IPS DF 4.7 (cell line): ENCODE results near the gene SYNGR3.
"Not testable (repeated sequence)": the region's sequence is repeated elsewhere in the genome, so short reads cannot be mapped to it uniquely, and the experiment has no call there.

Source experiments
- DNase-seq: peaks from one replicate; pipeline ENCODE4 v3.0.0-alpha.2; 2013; ENCODE audit warnings: low spot score; ENCODE audit errors: extremely low read depth

The SYNGR3 gene, protein sequence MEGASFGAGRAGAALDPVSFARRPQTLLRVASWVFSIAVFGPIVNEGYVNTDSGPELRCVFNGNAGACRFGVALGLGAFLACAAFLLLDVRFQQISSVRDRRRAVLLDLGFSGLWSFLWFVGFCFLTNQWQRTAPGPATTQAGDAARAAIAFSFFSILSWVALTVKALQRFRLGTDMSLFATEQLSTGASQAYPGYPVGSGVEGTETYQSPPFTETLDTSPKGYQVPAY

DNA sequence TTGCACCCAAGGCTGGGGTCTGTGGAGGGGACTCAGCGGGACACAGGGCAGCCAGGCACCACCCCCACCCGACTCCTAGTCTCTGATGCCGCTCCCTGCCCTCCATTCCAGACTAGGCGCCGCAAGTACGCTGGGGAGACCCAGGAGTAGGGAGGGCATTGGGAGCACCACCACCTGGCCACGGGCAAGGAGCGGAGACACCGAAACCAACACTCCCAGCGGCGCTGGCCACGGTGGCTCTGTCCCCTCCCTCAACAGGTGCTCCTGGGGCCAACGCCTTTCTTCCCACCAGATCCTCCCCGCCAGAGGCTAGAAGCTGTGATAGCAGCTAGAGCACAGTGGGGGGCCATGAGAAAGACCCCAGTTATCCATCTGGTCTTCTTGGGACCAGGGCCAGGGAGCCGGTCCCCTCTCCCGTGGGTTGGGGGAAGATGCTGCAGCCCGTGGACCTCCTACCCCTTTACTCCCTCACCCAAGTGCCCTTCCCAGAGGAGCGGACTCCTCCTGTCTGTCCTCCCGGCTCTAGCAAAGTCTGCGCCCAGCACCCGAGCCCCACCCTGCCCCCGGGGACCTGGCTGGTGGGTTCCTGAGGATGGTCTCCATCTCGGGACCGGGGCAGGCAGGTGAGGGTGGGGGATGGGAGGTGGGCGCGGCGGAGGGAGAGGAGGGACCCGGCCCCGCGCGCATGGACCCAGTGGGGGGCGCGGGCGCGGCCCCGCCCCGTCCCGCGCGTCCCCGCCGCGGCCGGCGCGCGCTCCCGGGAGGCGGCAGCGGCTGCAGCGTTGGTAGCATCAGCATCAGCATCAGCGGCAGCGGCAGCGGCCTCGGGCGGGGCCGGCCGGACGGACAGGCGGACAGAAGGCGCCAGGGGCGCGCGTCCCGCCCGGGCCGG is at the start of gene SYNGR3:
TSS of gene SYNGR3 (plus strand) at position 762 of the 892 bp plus-strand sequence. CDS start 133 bp downstream, outside the sequence.
- no peak for DNase-seq

DNA sequence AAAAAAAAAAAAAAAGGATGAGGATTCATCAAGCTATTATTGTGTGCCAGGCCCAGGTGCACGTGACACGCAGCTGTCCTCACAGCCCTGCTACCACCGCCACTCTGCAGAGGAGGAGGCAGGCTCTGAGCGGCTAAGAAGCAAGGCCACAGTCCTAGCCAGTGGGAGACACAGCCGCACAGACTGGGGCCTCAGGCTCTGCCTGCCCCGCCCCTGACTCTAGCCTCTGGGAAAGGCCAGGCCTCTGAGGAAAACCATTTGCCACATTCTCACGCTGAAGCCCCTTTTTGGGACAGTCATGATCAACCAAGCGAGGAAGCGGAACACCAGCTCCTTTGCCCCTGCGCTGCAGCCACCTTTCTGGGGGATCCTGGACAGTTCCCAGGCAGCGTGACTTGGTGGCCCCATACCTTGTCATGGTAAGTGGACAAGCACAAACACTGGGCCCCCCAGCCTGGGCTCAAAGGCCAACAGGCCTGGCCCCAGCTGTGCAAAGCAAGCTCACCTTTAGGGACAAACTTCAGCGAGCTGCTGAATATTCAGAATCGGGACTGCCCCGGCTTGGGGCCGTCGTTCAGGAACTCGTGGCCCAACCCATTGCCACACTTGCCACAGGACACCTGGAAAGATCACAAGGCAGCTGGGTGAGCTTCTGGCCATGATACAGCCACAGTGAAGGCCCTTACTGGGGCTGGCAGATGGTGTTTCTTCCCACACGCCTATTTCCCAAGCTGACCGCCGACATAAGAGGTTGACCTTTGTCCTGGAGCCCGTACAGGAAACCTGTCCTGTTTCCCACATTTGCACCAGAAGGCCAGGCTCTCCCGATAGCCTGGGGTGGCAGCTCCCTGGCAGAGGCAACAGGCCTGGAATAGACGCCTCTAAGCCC is 49.3 kb upstream of the SYNGR3 start:
- DNase-seq, result no peak

DNA sequence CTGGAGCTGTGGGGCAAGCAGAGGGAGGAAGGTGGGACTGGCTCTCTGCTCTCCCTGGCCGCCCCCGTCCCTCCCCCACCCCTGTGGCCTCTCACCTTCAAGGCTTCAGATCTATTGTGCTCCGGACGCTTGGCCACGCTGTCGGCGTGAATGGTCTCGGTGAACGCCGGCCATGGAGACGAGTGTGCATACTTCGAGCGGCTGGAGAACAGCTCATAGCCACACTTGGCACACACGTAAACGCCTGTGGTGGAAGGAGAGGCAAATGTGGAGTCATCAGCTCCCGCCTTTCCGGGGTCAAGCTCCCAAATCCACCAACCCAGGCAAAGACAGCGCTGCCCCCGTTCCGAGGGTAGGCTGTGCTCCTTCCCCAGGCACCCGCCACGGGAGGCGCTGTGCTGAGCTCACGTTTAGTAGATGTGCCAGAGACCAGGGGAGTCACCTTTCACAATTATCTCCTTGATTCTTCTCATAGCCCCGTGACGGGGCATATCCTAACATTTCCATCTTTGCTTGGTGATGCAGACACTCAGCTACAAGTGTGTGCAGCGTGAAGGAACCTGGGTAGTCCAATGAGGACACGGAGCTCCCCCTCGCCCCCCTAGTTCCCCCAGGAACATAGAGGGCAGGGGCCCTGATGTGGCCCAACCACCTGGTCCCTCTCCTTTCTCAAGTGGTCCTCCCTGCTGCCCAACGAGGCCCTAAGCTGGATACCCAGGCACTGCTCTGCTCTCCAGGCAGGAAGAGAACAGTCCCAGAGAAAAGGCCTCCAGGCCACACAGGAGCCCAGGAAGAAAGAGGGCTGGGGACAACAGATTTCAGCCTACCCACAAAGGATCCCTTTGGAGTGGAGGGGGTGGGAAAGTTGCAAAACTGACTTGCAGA is 48.4 kb upstream of the SYNGR3 start:
- DNase-seq, result no peak

DNA sequence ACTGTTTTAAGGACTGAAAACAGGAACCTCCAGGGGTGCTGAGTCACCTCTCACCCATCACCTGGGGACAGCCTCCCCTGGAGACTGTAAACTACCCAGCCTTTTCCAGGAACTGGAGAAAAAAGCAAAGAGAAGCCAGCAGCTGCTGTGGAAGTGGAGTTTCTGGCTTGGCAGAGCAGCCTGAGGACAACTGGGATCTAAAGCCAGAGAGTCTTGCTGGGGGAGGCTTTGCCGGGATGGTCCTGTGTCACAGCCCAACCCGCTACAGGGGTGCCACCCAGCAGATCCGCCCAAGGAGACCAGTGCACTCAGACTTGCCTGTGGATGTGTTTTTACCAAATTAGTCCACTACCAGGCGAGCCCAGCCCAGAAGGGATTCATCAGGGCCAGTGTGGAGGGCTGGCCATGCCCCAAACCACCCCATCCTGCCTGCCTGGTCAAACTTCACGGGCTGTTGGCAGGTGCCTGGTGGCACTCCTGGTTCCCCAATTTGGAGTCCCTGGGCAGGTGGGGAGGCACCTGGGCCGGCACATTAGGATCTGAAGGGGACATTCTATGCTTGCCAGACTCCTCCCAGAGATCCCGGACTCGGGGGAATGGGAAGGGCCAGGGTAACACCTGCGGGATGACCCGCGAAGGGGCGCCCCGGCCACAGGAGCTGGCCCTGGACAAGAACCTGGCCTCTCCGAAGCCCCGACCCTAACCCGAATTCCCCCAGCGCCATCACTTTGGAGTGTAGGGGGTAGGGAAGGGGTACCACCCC is 47.5 kb upstream of the SYNGR3 start:
- no peak for DNase-seq

DNA sequence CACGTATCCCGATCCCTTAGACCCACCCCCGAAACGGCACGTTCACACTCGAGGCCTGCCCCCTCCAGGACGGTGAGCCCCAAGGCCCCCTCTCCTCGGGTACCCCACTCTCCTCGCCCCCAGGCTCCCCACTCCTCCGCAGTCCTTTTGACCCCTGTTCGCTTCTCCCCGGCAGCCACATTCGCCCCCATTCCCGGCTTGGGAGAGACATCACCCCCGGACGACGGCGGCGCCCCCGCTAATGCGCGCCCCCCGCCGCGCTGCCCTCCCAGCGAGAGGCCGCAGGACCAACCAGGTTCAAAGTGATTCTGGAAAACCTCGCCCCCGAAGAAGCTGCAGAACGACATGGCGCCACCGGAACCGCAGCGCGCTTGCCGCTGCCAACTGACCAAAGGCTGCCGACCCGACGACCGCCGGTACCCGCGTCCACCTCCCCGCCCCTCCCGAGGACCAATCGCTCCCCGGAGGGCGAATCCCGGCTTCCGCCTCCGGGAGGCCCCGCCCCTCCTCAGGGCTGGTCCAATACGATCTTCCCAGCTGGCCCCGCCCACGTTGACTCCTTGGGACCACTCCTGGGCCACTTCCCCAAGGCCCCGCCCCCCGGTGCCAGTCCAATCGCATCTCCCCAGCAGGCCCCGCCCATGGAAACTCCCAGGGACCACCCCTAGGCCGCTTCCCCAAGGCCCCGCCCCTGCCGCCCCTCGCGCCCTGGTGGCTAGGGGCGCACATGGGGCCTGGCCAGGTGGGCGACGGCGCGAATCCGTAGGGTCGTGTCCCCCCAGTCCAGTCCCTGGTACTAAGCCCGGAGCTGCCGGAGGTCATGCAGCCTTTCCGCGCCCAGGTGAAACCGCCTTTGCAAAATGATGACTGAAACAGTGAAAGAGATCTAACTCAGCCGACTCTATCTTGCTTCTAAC is 46.7 kb upstream of the SYNGR3 start, which contains the start of gene MSRB1:
TSS of gene MSRB1 (minus strand) at position 390 of the 917 bp plus-strand sequence. CDS start at position 347, 43 bp downstream.
- no peak for DNase-seq

DNA sequence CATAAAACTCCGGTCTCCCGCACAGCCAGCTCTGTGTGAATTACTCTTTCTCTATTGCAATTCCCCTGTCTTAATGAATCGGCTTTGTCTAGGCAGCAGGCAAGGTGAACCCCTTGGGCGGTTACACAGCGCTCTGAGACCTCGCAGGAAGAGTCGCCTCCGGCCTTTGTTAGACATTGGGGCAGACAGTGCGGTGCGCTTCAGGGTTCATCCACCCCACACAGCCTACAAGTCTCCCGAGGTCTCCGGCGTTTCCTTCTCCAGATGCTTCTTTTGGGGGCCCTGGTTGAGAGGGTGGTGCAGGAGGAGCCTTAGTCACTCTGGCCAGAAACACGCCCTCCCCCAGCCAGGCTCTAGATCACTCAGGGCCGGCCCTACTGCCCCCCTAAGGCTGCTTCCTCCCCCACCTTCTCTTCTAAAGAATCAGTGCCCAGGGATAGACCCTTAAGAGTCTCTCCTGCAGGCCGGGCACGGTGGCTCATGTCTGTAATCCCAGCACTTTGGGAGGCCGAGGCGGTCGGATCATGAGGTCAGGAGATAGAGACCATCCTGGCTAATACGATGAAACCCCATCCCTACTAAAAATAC is 45.1 kb upstream of the SYNGR3 start:
- DNase-seq, result no peak

DNA sequence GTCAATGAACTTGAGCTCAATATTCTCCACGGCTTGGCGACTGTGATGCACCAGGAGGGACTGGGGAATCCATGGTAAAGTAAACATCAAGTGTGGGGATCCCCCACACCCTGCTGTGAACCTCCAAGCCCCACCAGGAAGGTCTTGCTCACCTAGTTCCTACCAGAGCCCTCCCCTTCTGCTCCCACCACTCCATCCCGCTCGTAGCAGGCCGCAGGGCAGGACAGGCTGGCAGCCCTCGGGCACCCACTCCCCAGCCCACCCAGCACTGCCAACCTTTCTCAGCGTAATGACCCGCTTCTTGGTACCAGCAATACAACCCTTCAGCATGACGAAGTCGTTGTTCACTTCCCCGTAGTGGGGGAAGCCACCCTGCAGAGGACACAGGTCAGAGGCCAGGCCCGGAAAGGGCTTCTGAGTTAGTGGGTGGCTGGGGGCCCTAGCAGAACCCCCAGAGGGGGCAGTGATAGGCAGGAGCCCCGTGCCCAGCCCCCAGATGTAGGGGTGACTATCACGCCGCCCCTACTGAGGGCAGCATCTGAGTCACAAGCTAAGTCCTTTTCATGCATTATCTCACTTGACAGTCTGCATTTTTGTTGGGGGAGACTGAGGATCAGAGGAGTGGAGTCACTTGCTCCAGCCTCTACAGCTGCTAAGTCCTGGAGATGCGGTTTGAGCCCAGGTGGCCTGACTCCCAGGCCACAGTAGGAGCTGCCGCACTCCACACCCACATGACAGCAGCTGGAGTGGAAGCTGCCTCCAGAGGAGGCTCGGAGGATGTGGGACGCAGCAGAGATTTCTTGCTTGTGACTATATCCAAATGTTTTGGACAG is 44.0 kb upstream of the SYNGR3 start:
- DNase-seq, result no peak

DNA sequence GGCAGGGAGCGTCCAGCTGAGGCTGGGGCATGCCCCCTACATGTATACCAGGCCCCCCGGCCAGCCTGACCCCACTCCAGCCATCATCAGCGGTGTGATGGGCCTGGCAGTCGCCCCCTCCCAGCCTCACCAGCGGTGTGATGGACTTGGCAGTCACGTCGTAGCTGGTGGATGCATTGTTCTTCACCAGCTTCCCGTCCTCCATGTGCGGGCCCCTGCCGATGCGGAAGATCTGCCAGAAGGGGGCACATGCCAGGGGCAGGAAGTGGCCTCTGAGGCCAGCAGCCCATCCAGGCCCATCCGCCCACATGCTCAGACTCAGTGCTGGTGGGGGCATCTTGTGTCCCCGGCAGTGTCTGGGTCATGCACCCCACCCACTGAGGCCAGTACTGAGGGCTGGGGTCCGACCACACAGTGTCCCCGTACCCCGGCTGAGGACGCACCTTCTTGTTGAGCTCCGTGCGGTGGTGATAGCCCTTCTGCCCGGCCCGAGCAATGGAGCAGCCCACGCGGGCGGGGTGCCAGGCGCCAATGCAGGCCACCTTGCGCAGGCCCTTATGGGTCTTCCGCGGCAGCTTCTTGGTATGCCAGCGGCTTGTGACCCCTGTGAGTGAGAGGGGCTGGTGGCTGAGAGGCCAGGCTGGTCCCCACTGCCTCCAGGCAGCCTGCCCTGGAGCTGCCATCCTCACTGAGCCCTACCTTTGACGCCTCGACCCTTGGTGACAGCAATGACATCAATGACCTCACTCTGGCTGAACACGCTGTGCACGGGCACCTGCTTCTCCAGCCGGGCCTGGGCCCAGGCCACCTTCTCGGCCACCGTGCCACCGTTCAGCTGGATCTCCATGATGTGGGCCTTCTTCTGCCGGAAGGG is 43.0 kb upstream of the SYNGR3 start:
- no peak for DNase-seq

DNA sequence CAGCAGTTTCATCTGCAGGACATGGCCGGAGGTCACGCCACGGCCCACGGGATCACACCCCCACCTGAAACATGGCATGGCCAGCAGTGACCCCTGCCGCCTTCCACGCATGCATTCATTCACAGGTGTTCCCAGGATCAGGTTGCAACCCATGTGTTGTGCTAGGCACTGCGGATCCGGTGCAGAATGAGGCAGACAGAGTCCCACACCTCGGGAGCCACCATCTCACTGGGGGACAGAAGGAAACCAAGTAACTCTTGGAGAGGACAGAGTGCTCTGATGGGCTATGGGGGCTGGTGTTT is 42.5 kb upstream of the SYNGR3 start:
- DNase-seq, result no peak

DNA sequence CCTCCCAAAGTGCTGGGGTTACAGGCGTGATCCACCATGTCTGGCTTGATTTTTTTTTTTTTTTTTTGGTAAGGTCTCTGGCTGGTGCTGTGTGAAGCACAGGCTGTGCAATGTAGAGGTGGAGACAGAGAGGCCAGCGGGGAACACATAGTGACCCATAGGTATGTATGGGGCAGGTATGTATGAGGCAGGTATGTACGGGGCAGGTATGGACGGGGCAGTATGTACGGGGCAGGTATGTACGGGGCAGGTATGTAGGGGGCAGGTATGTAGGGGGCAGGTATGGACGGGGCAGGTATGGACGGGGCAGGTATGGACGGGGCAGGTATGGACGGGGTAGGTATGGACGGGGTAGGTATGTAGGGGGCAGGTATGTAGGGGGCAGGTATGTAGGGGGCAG is 40.3 kb upstream of the SYNGR3 start:
- no peak for DNase-seq

DNA sequence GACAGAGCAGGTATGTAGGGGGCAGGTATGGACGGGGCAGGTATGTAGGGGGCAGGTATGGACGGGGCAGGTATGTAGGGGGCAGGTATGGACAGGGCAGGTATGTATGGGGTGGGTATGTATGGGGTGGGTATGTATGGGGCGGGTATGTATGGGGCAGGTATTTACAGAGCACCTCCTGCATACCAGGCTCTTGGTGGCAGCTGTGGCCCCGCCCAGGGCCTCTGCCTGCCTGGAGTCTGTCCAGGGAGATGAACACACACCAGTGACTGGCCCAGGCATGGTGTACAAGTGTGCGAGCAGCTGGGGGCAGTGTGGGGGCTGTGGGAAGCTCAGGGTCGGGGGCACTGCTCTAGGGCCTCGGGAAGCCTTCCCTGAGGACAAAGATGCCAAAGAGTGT is 39.7 kb upstream of the SYNGR3 start:
- DNase-seq, result no peak

DNA sequence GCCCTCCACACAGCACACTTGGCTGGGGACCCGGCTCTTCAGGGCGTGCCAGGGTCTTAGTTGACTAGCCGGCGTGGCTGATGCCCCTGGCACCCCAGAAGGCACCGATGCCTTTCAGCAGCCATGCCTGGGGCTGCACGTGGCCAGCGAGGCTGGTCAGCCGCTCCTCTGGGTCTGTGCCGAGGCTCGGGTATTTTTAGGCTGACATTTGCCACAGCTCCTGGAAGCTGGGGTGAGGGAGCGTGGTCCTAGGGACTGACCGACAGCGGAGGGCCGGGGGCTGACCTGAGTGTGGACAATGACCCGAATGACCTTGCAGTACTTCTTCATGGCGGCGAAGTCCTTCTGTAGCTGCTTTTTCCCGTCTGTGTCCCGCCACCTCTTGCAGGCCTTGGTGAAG is 39.2 kb upstream of the SYNGR3 start:
- DNase-seq, result no peak

DNA sequence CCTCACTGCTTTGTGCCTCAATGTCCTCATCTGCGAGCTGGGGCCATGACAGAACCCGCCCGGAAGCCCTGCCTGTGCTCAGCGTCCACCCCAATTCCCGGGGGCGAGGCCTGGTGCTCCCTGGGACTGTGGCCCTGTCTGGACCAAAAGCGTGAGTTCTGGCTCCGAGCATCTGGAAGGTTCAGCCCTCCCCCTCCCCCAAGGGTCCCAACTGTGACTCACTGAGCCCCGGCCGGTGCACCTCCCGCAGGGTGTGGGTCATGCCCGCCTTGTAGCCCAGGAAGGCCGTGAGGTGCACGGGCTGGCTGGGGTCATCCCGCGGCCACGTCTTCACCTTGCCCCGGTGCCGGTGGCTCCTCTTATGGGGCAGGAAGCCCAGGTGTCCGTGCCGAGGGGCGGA is 36.0 kb upstream of the SYNGR3 start:
- no peak for DNase-seq

DNA sequence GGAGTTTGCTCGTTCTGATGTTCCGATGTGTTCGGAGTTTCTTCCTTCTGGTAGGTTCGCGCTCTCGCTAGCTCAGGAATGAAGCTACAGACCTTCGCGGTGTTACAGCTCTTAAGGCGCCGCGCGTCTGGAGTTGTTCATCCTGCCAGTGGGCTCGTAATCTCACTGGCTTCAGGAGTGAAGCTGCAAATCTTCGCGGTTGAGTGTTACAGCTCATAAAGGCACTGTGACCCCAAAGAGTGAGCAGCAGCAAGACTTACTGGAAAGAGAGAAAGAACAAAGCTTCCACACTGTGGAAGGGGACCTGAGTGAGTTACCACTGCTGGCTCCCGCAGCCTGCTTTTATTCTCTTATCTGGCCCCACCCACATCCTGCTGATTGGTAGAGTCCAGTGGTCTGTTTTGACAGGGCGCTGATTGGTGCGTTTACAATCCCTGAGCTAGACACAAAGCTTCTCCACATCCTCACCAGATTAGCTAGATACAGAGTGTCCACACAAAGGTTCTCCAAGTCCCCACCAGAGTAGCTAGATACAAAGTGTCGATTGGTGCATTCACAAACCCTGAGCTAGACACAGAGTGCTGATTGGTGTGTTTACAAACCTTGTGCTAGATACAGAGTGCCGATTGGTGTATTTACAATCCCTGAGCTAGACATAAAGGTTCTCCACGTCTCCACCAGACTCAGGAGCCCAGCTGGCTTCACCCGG is 32.2 kb upstream of the SYNGR3 start:
- DNase-seq, result not testable (repeated sequence)

DNA sequence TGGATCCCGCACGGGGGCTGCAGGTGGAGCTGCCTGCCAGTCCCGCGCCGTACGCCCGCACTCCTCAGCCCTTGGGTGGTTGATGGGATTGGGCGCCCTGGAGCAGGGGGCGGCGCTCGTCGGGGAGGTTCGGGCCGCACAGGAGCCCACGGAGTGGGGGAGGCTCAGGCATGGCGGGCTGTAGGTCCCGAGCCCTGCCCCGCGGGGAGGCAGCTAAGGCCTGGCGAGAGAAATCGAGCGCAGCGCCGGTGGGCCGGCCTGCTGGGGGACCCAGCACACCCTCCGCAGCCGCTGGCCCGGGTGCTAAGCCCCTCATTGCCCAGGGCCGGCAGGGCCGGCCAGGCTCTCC is 31.7 kb upstream of the SYNGR3 start:
- not testable (repeated sequence) for DNase-seq

DNA sequence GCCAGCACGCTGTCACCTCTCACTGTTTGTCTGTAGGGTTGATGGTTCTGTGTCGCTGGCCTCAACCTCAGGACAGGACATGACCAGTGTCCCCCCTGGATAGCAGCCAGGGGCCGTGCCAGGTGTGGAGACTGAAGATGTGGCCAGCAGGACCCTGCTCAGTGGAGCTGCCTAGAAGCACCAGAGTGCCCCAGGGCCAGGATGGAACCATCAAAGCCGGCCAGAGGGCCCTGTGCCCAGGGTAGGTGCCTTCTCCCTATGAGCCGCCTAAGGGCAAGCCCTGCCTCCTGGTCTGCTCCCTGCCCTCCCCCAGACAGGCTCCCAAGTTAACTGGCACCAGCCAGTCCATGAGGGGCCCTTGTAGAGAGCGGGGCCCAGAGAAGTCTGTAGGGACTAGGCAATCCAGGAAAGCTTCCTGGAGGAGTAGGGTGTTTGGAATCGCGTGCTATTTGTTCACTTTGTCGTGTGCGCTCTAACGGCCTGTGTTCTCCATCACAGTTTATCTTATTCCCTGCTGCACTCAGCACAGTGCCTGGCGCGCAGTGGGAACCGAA is 31.0 kb upstream of the SYNGR3 start:
- no peak for DNase-seq
